SK-N-SH treated with all-trans-retinoic acid at 6 μM for 48 hours (cell line): ENCODE results near the gene NTM.

Experiments
- ATAC-seq: fragments of 200-7000 bp; cut with Tn5 transposase; 3 replicates; pipeline ENCODE4 v1.9.1; 2020; ENCODE audit warnings: mild to moderate bottlenecking, moderate library complexity
- ARNTL ChIP-seq: fragments of 450-650 bp; formaldehyde crosslinking; IDR thresholded peaks from 2 replicates; pipeline ENCODE4 v1.5.0; 2020; ENCODE audit warnings: low read depth, mild to moderate bottlenecking, moderate library complexity, borderline replicate concordance
- BACH2 ChIP-seq: fragments of 250-450 bp; sonication (Bioruptor Pico); IDR thresholded peaks from 2 replicates; pipeline ENCODE4 v1.9.0; 2021; ENCODE audit warnings: mild to moderate bottlenecking, borderline replicate concordance
- CREB5 ChIP-seq: fragments of 250-450 bp; sonication (Bioruptor Pico); IDR thresholded peaks from 2 replicates; pipeline ENCODE4 v1.5.1; 2020; ENCODE audit warnings: low read depth, mild to moderate bottlenecking, moderate library complexity
- CSDC2 ChIP-seq: fragments of 250-450 bp; sonication (Bioruptor Pico); IDR thresholded peaks from 2 replicates; pipeline ENCODE4 v1.5.0; 2020; ENCODE audit warnings: mild to moderate bottlenecking, moderate library complexity
- ESRRG ChIP-seq: fragments of 250-450 bp; sonication (Bioruptor Pico); IDR thresholded peaks from 2 replicates; pipeline ENCODE4 v1.6.1; 2021; ENCODE audit warnings: mild to moderate bottlenecking
- GLIS3 ChIP-seq: fragments of 250-450 bp; sonication (Bioruptor Pico); IDR thresholded peaks from 2 replicates; pipeline ENCODE4 v1.5.0; 2020; ENCODE audit warnings: mild to moderate bottlenecking, moderate library complexity
- ISL1 ChIP-seq: fragments of 250-450 bp; sonication (Bioruptor Pico); IDR thresholded peaks from 2 replicates; pipeline ENCODE4 v2.1.2; 2022; ENCODE audit warnings: mild to moderate bottlenecking, moderate library complexity
- OSR1 ChIP-seq: fragments of 250-450 bp; sonication (Bioruptor Pico); IDR thresholded peaks from 2 replicates; pipeline ENCODE4 v1.8.0; 2022; ENCODE audit warnings: moderate library complexity, mild to moderate bottlenecking, inconsistent platforms
- PPARA ChIP-seq: fragments of 250-450 bp; sonication (Bioruptor Pico); IDR thresholded peaks from 2 replicates; pipeline ENCODE4 v1.5.0; 2020; ENCODE audit warnings: mild to moderate bottlenecking, borderline replicate concordance
- TCF4 ChIP-seq: fragments of 250-450 bp; sonication (Bioruptor Pico); IDR thresholded peaks from 2 replicates; pipeline ENCODE4 v1.8.0; 2021; ENCODE audit warnings: mild to moderate bottlenecking, moderate library complexity, borderline replicate concordance
- TOX ChIP-seq: fragments of 250-450 bp; sonication (Bioruptor Pico); IDR thresholded peaks from 2 replicates; pipeline ENCODE4 v1.8.0; 2021; ENCODE audit warnings: mild to moderate bottlenecking, moderate library complexity, borderline replicate concordance
- TSHZ2 ChIP-seq: fragments of 250-450 bp; sonication (Bioruptor Pico); IDR thresholded peaks from 2 replicates; pipeline ENCODE4 v1.5.0; 2020; ENCODE audit warnings: mild to moderate bottlenecking, moderate library complexity
- ZC3H10 ChIP-seq: fragments of 250-450 bp; sonication (Bioruptor Pico); IDR thresholded peaks from 2 replicates; pipeline ENCODE4 v1.5.1; 2021; ENCODE audit warnings: mild to moderate bottlenecking, moderate library complexity
- ZFP3 ChIP-seq: fragments of 250-450 bp; sonication (Bioruptor Pico); IDR thresholded peaks from 2 replicates; pipeline ENCODE4 v1.5.0; 2020; ENCODE audit warnings: mild to moderate bottlenecking, moderate library complexity
- ZFP30 ChIP-seq: fragments of 450-650 bp; formaldehyde crosslinking; IDR thresholded peaks from 2 replicates; pipeline ENCODE4 v1.5.0; 2022; ENCODE audit warnings: mild to moderate bottlenecking, moderate library complexity
- ZNF565 ChIP-seq: fragments of 450-650 bp; formaldehyde crosslinking; conservative IDR thresholded peaks from 2 replicates; pipeline ENCODE4 v1.5.0; 2020; ENCODE audit warnings: low read depth, mild to moderate bottlenecking, moderate library complexity
- ZNF70 ChIP-seq: fragments of 450-650 bp; formaldehyde crosslinking; IDR thresholded peaks from 2 replicates; pipeline ENCODE4 v1.5.0; 2020; ENCODE audit warnings: mild to moderate bottlenecking, moderate library complexity
- TF ChIP-seq, protein P1 (sequence below): fragments of 250-450 bp; sonication (Bioruptor Pico); IDR thresholded peaks from 2 replicates; pipeline ENCODE4 v1.5.1; 2021; ENCODE audit warnings: mild to moderate bottlenecking, moderate library complexity
- TF ChIP-seq, protein P2 (sequence below): fragments of 250-450 bp; sonication (Bioruptor Pico); IDR thresholded peaks from 2 replicates; pipeline ENCODE4 v1.8.0; 2020; ENCODE audit warnings: mild to moderate bottlenecking, moderate library complexity, borderline replicate concordance

The NTM gene

DNA sequence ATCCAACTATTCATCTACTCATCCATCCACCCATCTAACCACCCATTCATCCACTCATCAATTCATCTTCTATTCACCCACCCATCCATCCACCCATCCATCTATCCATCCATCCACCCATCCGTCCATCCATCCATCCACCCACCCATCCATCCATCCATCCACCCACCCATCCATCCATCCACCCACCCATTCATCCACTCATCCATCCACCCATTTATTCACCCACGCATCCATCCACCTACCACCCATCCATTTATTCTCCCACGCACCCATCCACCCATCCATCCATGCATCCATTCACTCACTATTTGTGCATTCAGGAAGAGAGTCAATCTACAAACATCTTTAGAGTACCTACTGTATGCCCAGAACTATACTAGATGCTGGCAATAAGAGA lies 482.3 kb downstream of the NTM start:
- TF ChIP-seq BACH2 (CRISPR knock-in tag) (no peak), ZNF565 (CRISPR knock-in tag) (no peak)
- no peak for ATAC-seq

- no peak for ATAC-seq
- no peak for TF ChIP-seq PPARA (CRISPR knock-in tag)
- TF ChIP-seq TOX (CRISPR knock-in tag): no peak
- no peak for TF ChIP-seq CSDC2
- no peak for TF ChIP-seq ZNF70
- TF ChIP-seq OSR1 (CRISPR knock-in tag): no peak
- no peak for TF ChIP-seq ISL1 (CRISPR knock-in tag)
- TF ChIP-seq, protein P1, sequence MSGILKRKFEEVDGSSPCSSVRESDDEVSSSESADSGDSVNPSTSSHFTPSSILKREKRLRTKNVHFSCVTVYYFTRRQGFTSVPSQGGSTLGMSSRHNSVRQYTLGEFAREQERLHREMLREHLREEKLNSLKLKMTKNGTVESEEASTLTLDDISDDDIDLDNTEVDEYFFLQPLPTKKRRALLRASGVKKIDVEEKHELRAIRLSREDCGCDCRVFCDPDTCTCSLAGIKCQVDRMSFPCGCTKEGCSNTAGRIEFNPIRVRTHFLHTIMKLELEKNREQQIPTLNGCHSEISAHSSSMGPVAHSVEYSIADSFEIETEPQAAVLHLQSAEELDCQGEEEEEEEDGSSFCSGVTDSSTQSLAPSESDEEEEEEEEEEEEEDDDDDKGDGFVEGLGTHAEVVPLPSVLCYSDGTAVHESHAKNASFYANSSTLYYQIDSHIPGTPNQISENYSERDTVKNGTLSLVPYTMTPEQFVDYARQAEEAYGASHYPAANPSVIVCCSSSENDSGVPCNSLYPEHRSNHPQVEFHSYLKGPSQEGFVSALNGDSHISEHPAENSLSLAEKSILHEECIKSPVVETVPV: no peak
- no peak for TF ChIP-seq GLIS3 (CRISPR knock-in tag)
- TF ChIP-seq ZC3H10 (CRISPR knock-in tag): no peak
- TF ChIP-seq CREB5 (CRISPR knock-in tag): no peak
- TF ChIP-seq ZFP30: no peak
- no peak for TF ChIP-seq TCF4
- TF ChIP-seq ARNTL (CRISPR knock-in tag): no peak
- no peak for TF ChIP-seq ZFP3 (CRISPR knock-in tag)
Observed at GRCh38 chr11:131854391-131854790, 484.0 kb downstream of the NTM start.

- no peak for ATAC-seq
- TF ChIP-seq TSHZ2 (no peak), ISL1 (CRISPR knock-in tag) (no peak), ESRRG (CRISPR knock-in tag) (no peak), TCF4 (no peak), ZFP3 (CRISPR knock-in tag) (no peak), TOX (CRISPR knock-in tag) (no peak)
- TF ChIP-seq, protein P2, sequence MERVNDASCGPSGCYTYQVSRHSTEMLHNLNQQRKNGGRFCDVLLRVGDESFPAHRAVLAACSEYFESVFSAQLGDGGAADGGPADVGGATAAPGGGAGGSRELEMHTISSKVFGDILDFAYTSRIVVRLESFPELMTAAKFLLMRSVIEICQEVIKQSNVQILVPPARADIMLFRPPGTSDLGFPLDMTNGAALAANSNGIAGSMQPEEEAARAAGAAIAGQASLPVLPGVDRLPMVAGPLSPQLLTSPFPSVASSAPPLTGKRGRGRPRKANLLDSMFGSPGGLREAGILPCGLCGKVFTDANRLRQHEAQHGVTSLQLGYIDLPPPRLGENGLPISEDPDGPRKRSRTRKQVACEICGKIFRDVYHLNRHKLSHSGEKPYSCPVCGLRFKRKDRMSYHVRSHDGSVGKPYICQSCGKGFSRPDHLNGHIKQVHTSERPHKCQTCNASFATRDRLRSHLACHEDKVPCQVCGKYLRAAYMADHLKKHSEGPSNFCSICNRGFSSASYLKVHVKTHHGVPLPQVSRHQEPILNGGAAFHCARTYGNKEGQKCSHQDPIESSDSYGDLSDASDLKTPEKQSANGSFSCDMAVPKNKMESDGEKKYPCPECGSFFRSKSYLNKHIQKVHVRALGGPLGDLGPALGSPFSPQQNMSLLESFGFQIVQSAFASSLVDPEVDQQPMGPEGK (CRISPR knock-in tag): no peak
- TF ChIP-seq, protein P1: no peak
Observed at GRCh38 chr11:131855320-131855719, 484.9 kb downstream of the NTM start.

GRCh38 chr11:131857246-131857645 lies 486.8 kb downstream of the NTM start:
- no peak for ATAC-seq
- TF ChIP-seq ESRRG (CRISPR knock-in tag): no peak
- TF ChIP-seq OSR1 (CRISPR knock-in tag): no peak

DNA sequence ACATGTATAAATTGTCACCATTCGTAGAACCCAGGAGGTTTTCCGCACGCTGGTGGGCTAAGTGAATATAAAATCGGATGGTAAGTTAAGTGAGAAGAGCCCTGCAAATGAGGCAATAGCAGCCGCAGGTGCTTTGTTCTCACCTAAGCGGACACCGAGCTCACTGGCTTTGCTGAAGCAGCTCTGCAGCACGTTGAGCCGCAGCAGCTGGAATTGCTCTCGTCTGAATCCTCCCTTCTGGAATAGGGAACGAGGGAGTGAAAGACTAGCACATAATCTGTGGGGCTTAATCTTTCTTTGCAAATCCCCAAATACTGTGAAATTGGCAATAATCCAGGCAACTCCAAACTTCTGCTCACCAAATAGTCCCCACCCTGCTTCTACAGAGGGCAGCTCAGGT lies 488.1 kb downstream of the NTM start:
- no peak for ATAC-seq
- no peak for TF ChIP-seq TSHZ2
- no peak for TF ChIP-seq ZFP3 (CRISPR knock-in tag)
- no peak for TF ChIP-seq TOX (CRISPR knock-in tag)
- no peak for TF ChIP-seq CREB5 (CRISPR knock-in tag)
- TF ChIP-seq TCF4: no peak
- TF ChIP-seq BACH2 (CRISPR knock-in tag): no peak
- no peak for TF ChIP-seq CSDC2
- TF ChIP-seq ZNF565 (CRISPR knock-in tag): no peak
- TF ChIP-seq ISL1 (CRISPR knock-in tag): no peak
- no peak for TF ChIP-seq ARNTL (CRISPR knock-in tag)
- no peak for TF ChIP-seq PPARA (CRISPR knock-in tag)
